GM04503 (cell line): ENCODE data around the gene RASA3.
A peak's percentile ranks its signal among the peaks of the same experiment; 100 is the strongest.
"Not testable (repeated sequence)": the region's sequence is repeated elsewhere in the genome, so short reads cannot be mapped to it uniquely, and the experiment has no call there.

ENCODE experiments used
- DNase-seq: peaks from one replicate; pipeline ENCODE4 v3.0.0-alpha.2; 2012; ENCODE audit warnings: low read depth

The RASA3 gene

DNA sequence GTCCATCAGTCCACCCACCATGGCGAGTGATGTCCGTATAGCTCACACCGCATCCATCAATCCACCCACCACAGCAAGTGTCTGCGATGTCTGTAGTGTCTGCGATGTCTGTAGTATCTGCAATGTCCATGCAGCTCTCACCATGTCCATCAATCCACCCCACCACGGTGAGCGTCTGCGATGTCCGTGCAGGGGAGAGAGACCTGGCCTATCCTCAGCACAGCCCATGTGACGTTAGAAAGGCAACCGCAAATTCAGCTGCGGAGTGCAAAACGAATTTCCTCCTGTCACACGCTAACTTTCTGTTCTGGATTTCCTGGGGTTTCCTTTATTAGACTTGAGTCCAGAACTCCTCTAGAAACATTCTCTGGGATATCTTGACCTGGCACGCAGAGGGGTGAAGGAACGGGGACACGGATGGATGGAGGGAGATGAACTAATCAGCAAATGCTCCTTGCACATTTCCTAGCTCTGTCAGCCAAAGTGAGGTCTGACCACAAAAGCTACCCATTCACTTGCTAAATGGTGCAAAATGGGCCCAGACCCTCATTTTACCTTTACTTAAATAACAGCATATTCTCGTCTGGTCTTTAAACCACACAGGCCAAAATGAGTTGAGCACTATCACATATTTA is 18.3 kb downstream of the RASA3 start:
- DNase-seq, result no peak

DNA sequence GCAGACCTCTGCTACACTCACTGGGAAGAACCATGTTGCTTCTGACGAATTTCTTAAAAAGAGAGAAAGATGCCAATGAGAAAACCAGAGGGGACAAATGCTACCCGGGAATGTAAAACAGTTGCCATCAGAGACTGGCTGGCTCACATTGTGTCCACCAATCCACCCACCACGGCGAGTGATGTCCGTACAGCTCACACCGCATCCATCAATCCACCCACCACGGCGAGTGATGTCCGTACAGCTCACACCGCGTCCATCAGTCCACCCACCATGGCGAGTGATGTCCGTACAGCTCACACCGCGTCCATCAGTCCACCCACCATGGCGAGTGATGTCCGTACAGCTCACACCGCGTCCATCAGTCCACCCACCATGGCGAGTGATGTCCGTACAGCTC is 19.0 kb downstream of the RASA3 start:
- DNase-seq, result not testable (repeated sequence)

DNA sequence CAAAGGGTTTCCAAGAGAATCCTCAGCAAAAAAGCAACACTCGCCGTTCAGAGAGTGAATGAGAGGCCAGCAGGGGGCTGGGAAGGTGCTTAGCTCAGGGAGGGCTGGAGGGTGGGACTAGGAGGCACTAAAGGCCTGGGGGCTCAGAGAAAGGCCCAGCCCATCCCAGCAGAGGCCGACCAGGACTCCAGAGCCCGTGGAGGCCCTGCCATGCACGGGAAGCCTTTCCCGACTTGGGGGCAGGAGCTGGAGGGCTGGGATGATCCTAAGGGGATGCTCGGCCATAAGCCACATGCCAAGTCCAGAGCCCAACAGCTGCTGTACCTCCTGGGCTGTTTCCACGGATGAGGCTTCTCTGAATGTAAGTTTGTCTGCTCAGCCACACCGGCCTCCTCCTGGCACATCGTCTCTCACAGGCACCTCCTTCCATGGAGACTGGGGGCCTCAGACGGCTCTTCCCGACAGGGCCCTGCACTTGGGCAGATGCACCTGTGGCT is 19.5 kb downstream of the RASA3 start:
- no peak for DNase-seq

DNA sequence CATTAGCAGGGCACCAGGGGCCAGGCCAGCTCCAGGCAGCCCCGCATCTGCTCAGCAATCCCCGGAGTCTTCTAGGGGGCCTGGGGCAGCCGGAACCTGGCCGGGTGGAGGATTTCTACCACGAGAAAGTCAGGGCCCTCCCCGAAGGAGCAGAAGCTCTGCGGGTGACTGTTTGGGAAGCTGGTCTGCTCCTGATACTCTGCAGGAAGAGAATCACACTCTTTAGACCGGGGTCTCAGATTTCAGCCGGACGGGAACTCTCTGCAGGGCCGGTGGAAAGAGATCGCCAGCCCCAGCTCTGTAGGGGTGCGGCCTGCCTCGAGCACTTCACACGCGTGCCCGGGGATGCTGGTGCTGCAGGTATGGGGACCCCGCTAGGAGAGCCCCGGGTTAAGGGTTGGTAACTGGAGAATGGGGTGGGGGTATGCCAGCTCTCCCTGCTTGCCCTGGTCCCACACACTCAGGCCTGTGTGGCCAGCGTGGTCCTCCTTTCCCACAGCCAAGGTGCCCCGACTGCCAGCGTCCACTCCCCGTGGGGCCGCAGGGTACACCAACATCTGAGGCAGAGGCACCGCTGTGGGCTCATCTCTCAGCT is 20.1 kb downstream of the RASA3 start:
- DNase-seq, result no peak

DNA sequence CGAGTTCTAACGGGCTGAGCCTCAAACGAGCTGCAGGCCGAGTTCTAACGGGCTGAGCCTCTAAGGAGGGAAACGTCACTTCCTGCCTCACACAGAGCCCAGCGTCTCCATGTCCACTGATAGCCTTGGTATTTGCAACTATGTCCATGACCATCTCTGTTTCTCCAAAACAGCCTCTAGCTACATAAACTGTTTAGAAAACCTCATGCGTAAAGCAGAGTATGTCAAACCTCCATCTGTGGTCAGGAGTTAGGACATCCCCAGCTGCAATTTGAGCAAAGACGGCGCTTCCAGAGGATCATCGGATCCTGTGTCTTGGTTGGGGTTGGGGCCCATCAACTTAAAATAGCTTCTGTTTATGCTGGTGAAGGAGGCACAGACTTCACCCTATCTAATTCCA is 20.8 kb downstream of the RASA3 start:
- no peak for DNase-seq

DNA sequence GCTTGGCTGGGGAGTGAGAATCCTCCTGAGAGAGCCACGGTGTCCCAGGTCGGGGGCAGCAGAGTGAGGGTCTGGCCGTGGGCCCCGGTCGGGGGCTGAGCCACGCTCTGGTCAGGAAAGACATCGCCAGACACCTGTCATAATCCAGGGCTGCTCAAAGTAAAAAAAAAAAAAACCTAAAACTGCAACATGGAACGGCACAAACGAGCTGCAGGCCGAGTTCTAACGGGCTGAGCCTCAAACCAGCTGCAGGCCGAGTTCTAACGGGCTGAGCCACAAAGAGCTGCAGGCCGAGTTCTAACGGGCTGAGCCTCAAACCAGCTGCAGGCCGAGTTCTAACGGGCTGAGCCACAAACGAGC is 21.6 kb downstream of the RASA3 start:
- not testable (repeated sequence) for DNase-seq

DNA sequence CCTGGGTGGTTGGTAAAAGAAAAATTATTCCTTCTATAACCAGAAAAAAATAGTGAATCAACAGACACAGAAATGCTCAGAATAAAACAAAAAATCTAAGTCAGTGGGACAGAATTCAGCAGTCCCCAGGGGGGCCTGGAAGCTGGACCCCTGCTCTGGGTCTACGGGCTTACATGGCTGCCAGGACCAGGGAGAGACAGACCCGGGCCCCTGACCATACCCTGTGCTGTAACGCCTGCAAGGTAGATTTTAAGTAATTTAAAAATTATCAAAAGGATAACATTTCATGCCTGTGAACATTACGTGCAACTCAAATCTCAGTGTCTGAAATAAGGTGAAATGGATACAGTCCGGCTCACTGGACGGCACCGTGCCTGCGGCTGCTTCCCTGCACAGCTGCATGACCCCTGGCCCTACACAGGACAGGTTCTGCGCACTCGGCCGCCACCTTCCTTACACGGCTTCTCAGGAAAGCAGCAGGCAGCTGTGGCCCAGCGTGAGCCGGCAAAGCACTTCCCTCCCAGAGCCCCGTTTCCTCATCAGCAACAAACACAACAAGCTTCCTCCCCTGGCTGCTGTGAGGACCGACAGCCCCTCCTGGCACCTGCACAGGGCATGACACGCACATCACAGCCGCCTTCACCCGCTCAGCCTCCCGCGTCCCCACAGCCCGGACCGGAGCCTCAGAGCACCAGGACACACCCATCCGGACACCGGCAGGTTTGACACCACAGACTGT is 22.2 kb downstream of the RASA3 start:
- no peak for DNase-seq

DNA sequence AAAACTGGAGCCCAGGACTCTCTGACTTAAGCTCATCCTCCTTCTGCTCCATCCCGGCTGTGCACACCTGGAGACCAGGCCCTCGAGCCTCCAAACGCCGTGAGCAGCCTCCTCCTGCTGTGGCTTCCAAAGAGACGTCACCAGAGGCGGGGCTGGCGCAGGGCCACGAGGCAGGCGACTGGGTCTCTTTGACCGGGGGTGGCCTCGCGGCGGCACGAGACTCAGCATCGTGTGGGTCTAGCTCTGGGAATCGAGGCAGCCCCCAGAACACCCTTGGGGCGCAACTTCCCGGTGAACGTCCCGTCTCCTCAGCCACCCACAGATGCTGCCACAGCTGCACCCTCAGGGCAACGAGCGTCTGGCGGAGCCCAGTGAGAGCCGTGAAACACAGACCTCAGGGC is 22.8 kb downstream of the RASA3 start:
- DNase-seq, result no peak

DNA sequence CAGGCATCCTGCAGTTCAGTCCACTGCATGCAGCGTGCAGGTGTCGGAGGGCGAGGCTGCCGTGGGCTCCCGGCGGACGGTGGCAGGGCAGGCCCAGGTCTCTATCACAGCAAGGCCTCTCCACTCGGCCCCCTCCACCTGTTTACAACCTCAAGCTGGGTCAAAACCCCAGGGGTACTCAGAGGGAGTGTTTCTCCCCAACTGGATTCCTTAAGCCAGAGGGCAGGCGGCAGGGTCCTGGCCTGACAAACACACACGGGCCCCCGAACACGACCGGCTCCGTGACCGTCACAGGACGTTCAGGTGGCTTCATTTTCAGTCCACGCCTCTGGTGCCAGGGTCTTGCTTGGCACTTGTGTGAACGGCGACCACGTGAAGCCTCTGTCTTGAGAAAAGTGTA is 23.5 kb downstream of the RASA3 start:
- DNase-seq, result no peak

DNA sequence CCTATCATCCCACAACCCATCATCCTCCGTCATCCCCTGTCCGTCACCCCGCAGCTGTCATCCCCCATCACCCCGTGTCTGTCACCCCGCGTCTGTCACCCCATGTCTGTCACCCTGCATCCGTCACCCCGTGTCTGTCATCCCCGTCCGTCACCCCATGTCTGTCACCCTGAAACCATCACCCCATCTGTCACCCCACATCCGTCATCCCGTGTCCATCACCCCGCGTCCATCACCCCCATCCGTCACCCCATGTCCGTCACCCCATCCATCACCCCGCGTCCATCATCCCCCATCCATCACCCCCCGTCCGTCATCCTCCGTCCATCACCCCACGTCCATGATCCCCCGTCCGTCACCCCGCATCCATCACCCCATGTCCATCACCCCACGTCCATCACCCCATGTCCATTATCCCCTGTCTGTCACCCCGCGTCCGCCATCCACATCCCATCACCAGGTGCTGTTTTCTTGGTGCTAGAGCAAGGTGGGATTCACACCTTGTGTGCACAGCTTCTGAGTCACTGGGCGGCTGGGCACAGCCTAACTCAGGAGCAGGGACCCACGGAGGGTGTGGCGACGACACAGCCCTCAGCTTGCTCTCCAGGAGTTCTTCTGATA is 24.2 kb downstream of the RASA3 start:
- DNase-seq, result no peak

DNA sequence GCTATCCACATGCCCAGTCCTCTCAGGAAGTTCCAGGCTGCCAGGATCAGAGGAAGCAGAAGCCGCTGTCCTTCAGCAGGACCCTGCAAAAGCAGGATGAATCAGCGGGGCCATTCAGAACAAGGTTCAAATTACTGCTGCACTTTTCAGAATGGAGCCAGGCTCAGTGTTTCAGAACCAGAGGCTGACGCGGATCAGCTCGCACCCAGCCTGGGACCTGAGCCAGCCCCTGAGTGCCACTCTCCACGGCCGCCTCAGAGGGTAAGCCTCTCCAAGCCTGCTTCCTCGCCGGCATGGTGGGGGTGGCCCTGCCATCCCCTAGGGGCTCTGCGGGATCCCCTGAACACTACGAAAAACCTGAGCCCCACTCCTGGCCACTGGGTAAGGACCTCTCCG is 24.7 kb downstream of the RASA3 start:
- peak; percentile 58 for DNase-seq

DNA sequence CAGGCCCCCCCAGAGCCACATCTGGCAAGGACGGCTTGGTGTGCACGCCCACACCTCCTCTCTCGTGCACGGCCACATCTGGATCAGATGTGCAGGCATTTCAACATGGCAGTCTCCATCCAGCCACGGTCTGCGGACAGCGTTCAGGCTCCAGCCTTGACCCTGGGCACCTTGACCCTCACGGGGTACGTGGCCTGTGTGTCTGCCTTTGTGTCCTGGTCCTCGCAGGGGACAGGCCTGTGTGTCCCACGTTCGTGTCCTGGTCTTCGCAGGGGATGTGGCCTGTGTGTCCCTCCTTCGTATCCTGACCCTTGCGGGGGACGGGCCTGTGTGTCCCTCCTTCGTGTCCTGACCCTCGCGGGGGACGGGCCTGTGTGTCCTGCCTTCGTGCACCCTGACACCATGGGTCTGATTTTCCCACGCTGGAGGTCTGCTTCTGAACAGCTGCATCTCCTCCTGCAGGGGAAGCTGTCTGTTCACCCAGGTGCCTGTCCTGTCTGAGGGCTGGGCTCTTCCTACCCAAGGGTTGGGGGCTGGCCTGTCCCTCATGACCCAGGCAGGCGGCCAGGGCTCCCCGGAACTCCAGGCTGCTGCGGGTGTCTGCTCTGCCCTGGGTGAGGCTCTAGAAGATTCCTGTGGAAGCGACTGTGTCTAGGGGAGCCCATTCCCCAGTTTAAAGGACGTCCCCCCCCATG is 25.3 kb downstream of the RASA3 start:
- no peak for DNase-seq

DNA sequence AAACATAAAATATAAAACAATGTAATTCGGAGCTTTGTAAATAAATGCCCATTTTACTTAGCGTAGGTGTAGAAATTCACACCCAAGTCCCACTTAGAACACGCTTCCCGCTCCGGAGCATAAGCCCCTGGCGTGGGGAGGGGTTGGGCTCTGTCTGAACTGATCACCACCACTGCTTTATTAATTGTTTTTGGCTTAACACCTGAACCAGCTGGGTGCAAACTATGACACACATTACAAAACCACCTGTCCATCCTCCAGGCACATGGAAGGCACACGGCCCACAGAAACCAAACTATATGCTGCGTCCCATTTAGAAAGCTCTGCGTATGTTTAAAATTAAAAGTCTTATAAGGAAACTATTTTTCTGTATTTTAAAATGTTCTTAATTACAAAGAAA is 25.9 kb downstream of the RASA3 start:
- DNase-seq, result no peak

DNA sequence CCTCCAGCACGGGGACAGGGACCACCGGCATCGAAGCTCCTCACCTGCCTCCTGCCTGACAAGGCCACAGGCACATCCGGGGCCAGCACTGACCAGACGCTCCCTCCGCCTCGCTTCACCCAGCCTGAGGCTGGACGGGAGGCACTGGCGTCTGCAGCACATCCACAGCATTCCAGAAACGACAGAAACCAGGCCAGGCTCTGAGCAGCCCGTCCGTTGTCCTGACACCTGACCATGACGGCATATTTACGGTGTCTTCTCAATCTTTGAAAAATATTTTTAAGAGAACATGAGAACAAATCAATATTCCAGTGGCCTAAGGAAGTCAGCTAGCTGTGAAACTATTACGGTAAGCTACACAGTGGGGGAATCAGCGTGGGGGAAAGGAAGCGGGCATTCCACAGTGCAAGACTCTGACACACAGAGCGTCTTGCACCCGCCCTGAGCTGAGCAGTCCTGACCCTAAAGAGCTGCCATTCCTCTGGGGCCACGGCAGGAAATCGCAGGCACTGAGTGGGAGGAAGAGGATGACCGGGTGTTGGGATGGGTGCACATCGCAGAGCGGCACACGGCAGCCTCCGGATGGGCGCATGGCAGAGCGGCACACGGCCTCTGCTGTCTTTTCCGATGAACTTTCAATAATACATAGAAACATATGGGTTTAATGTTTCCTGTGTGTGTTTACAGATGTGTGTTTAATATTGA is 26.8 kb downstream of the RASA3 start:
- no peak for DNase-seq

DNA sequence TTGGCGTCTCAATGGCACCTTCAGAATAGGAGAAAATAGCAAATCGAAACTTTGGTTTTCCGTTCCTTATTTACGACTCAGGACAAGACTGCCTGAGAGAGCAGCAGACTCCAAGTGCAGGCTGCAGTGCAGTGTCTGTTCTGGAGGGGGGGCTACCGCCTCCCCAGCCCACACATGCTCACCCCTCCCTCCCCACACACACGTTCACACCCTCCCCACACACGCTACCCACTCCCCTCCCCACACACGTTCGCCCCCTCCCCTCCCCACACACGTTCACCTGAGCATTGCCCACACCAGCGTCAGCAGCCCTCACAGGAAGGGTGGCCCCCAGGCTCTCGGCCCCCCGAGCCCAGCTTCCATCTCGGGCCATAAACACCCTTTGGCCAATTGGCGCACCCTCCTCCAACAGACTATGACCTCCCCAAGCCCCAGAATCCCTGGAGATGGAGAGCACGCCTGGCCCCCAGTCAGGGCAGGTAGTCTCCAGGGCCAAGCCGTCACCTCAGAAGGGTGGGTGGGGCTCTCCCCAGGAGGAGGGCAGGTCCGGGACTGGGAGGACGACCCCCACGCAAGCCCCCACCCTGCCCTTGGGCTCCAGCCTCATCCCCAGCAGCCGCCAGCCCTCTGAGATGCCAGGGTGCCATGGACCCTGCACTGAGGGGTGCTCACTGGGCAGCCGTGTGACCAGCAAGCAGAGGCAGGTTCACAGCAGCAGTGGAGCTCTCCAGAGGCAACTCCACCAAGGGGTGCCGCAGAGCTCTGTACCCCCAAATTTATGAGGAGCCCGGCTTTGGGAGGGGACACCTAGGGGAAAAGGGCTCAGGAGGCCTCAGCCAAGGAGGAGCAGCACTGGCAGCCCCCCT is 27.5 kb downstream of the RASA3 start:
- no peak for DNase-seq

DNA sequence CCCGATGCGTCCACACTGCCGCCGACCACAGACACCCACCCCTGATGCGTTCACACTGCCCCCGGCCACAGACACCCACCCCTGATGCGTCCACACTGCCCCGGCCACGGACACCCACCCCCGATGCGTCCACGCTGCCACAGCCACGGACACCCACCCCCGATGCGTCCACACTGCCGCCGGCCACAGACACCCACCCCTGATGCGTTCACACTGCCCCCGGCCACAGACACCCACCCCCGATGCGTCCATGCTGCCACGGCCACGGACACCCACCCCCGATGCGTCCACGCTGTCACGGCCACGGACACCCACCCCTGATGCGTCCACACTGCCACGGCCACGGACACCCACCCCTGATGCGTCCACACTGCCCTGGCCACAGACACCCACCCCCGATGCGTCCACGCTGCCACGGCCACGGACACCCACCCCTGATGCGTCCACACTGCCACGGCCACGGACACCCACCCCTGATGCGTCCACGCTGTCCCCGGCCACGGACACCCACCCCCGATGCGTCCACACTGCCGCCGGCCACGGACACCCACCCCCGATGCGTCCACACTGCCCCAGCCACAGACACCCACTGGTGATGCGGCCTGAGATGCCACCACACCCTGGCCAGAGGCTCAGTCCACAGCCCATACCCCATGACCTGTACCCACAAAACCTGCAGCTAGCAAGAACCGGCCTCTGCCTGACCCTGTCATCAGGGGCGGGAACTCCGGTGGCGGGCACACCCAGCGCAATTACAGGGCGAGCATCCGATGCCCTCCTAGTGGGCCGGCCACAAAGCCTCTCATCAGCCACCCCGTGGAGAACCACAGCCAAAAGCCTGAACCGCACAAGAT is 28.4 kb downstream of the RASA3 start:
- no peak for DNase-seq

DNA sequence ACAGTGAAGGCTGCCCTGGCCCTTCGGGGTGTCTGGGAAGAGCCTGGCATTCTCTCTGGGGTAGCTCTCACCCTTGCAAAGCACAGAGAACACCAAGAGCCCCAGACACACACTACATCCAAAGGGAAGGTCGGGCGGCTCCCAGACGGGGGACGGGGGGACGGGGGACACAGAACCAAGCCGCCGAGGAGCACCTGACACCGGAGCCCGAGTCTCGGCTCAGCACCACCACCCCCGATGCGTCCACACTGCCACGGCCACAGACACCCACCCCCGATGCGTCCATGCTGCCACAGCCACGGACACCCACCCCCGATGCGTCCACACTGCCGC is 29.2 kb downstream of the RASA3 start:
- not testable (repeated sequence) for DNase-seq

DNA sequence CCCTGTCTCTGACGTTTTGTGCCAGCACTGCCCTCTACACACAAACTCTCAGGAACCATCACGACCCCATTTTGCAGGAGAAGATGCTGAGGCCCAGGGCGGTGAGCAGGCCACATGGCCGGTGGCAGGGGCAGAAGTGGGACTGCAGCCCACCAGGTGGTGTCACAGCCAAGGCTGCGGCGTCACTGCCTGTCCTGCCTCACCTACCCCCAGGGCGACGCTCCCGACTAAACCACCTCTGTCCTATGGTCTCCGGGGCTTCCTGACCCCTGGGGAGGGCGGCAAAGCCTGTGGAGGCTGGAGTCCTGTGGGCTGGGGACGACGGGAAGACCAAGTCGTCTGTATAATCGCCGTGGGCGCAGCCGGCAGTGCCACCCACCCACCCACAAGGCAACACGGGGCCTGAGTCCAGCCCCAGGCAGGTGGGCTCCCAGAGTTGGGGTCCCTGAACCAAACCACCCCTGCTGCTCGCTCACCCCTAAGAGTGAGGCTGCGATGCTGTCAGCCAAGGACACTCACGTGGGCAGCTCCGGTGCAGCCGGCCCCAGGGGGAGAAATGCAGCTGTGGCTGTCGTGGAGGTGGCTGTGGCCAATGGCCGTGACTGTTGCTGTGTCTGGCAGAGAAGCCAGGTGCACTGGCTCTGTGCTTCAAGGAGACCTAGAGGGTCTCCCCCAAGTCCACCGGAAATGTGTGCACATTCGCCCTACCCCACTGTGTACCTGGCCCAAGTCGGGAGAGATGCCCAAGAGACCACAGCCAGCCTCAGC is 29.7 kb downstream of the RASA3 start:
- DNase-seq, result no peak

DNA sequence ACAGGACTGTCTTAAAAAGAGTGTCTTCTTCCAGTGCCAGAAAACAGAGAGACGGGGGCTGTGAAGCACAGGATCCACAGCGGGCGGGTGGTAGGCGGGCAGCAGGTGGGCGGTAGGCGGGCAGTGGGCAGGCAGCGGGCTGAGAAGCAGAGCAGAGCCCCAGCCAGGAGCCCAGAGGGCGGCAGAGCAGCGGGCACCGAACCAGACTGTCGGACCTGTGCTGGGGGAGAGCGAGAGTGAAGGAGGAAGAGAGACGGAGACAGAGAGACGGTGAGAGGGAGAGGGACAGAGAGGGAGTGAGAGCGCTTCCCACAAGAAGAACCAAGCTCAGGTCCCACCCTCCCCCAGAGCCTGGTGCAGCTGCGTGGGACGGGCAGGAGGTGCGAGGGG is 30.3 kb downstream of the RASA3 start:
- DNase-seq, result no peak
